Cortex of kidney (tissue), 1 donor: ENCODE data around the gene STX10.

ENCODE experiments used
- DNase-seq: peaks from one replicate; lab custom pipeline; 2025; lab: John Stamatoyannopoulos, UW

The STX10 gene

GRCh38 chr19:13100031-13100588 lies 50.1 kb downstream of the STX10 start:
- no peak for DNase-seq

- no peak for DNase-seq
Measured at GRCh38 chr19:13099073-13099999, 50.8 kb downstream of the STX10 start.

GRCh38 chr19:13098277-13099072 lies 51.7 kb downstream of the STX10 start:
- DNase-seq: no peak

- no peak for DNase-seq
Measured at GRCh38 chr19:13097463-13098258, 52.5 kb downstream of the STX10 start.

- DNase-seq: no peak
Measured at GRCh38 chr19:13097033-13097462, 53.1 kb downstream of the STX10 start.

GRCh38 chr19:13095934-13096927 lies 53.9 kb downstream of the STX10 start:
- no peak for DNase-seq

- no peak for DNase-seq
Measured at GRCh38 chr19:13095393-13095784, 54.8 kb downstream of the STX10 start.

- DNase-seq: no peak
Measured at GRCh38 chr19:13094771-13095392, 55.3 kb downstream of the STX10 start.

GRCh38 chr19:13094106-13094504 lies 56.1 kb downstream of the STX10 start:
- DNase-seq: no peak
